H9 (cell line): ENCODE measurements around the gene CFAP61. TPM values are rescaled to one million over a fixed set of nuclear protein-coding genes. Genes with fewer than 3 reads are reported as not detected.

Source experiments
- DNase-seq: peaks from one replicate; pipeline ENCODE4 v3.0.0-alpha.2; 2017
- H2AFZ ChIP-seq: one replicate; pipeline ENCODE4 v1.6.1; 2013; ENCODE audit warnings: mild to moderate bottlenecking, low read length, control low read depth, moderate library complexity
- H2AK5ac ChIP-seq: 2 replicates; pipeline ENCODE4 v1.6.1; 2013; ENCODE audit warnings: low read length, control low read depth, mixed read lengths; ENCODE audit not compliant: insufficient read length
- H2BK120ac ChIP-seq: one replicate; pipeline ENCODE4 v1.6.1; 2013; ENCODE audit warnings: low read depth, mild to moderate bottlenecking, low read length, control low read depth, inconsistent platforms; ENCODE audit not compliant: poor library complexity, severe bottlenecking
- H2BK12ac ChIP-seq: 2 replicates; pipeline ENCODE4 v1.6.1; 2013; ENCODE audit warnings: low read length, control low read depth, mixed read lengths, low read depth; ENCODE audit not compliant: insufficient read length
- H2BK15ac ChIP-seq: 2 replicates; pipeline ENCODE4 v1.6.1; 2013; ENCODE audit warnings: low read depth, low read length, control low read depth
- H2BK20ac ChIP-seq: one replicate; pipeline ENCODE4 v1.6.1; 2013; ENCODE audit warnings: low read depth, mild to moderate bottlenecking, low read length, control low read depth, inconsistent platforms; ENCODE audit not compliant: poor library complexity, severe bottlenecking
- H2BK5ac ChIP-seq: 2 replicates; pipeline ENCODE4 v1.6.1; 2013; ENCODE audit warnings: low read length, control low read depth, mixed read lengths; ENCODE audit not compliant: insufficient read length
- H3K14ac ChIP-seq: 2 replicates; pipeline ENCODE4 v1.6.1; 2013; ENCODE audit warnings: low read length, control low read depth; ENCODE audit not compliant: insufficient read depth
- H3K18ac ChIP-seq: 2 replicates; pipeline ENCODE4 v1.6.1; 2013; ENCODE audit warnings: low read depth, mild to moderate bottlenecking, mixed read lengths, low read length, control low read depth; ENCODE audit not compliant: insufficient read length
- H3K23ac ChIP-seq: 2 replicates; pipeline ENCODE4 v1.6.1; 2013; ENCODE audit warnings: low read length, control low read depth, mixed read lengths, low read depth; ENCODE audit not compliant: insufficient read length
- H3K23me2 ChIP-seq: 2 replicates; pipeline ENCODE4 v1.6.1; 2013; ENCODE audit warnings: low read depth, mild to moderate bottlenecking, mixed read lengths, low read length, control low read depth; ENCODE audit not compliant: insufficient read length, poor library complexity, severe bottlenecking
- H3K27ac ChIP-seq: 2 replicates; pipeline ENCODE4 v1.5.1; 2013; ENCODE audit warnings: low read length, control low read depth, mixed read lengths, low read depth; ENCODE audit not compliant: insufficient read length
- H3K27me3 ChIP-seq: 2 replicates; pipeline ENCODE4 v1.6.1; 2013; ENCODE audit warnings: low read length, control low read depth, inconsistent platforms; ENCODE audit not compliant: insufficient read depth
- H3K4ac ChIP-seq: 2 replicates; pipeline ENCODE4 v1.6.1; 2013; ENCODE audit warnings: low read depth, mild to moderate bottlenecking, control low read depth, inconsistent platforms, low read length, moderate library complexity
- H3K4me1 ChIP-seq: 2 replicates; pipeline ENCODE4 v1.6.1; 2013; ENCODE audit warnings: low read length, control low read depth, inconsistent platforms; ENCODE audit not compliant: insufficient read depth
- H3K4me2 ChIP-seq: 2 replicates; pipeline ENCODE4 v1.6.1; 2013; ENCODE audit warnings: low read length, control low read depth, mixed read lengths; ENCODE audit not compliant: insufficient read length, insufficient read depth
- H3K56ac ChIP-seq: 2 replicates; pipeline ENCODE4 v1.6.1; 2013; ENCODE audit warnings: low read depth, mild to moderate bottlenecking, mixed read lengths, low read length, control low read depth; ENCODE audit not compliant: insufficient read length
- H3K79me1 ChIP-seq: 2 replicates; pipeline ENCODE4 v1.6.1; 2013; ENCODE audit warnings: low read depth, mild to moderate bottlenecking, moderate library complexity, low read length, control low read depth, inconsistent platforms; ENCODE audit not compliant: insufficient read depth, poor library complexity, severe bottlenecking
- H3K79me2 ChIP-seq: 2 replicates; pipeline ENCODE4 v1.6.1; 2013; ENCODE audit warnings: low read length, control low read depth, inconsistent platforms; ENCODE audit not compliant: insufficient read depth
- H3K9ac ChIP-seq: 2 replicates; pipeline ENCODE4 v1.6.1; 2013; ENCODE audit warnings: low read length, control low read depth, mixed read lengths; ENCODE audit not compliant: insufficient read length; ENCODE audit errors: extremely low read depth
- H3K9me3 ChIP-seq: one replicate; pipeline ENCODE4 v1.6.1; 2013; ENCODE audit warnings: low read depth, low read length, inconsistent platforms; ENCODE audit not compliant: control insufficient read depth
- H3T11ph ChIP-seq: one replicate; pipeline ENCODE4 v1.6.1; 2013; ENCODE audit warnings: mild to moderate bottlenecking, low read length, control low read depth, inconsistent platforms
- H4K20me1 ChIP-seq: one replicate; pipeline ENCODE4 v1.6.1; 2013; ENCODE audit not compliant: control insufficient read depth, insufficient read length, insufficient read depth
- H4K5ac ChIP-seq: 2 replicates; pipeline ENCODE4 v1.6.1; 2013; ENCODE audit warnings: low read depth, mild to moderate bottlenecking, mixed read lengths, low read length, control low read depth; ENCODE audit not compliant: insufficient read length
- H4K8ac ChIP-seq: replicated peaks from 2 replicates; pipeline ENCODE4 v1.6.1; 2013; ENCODE audit warnings: low read length, control low read depth, mixed read lengths, low read depth; ENCODE audit not compliant: insufficient read length
- H4K91ac ChIP-seq: 2 replicates; pipeline ENCODE4 v1.6.1; 2013; ENCODE audit warnings: low read depth, mild to moderate bottlenecking, moderate library complexity, mixed read lengths, low read length, control low read depth; ENCODE audit not compliant: insufficient read length
- H3K27ac Mint-ChIP-seq, 3 experiments: 2 replicates in 2 of 3; 3 replicates in 1 of 3; pipeline ENCODE4 v1.8.0; 2020 to 2021; ENCODE audit warnings: mixed read lengths in 3 of 3, mild to moderate bottlenecking in 1 of 3, moderate library complexity in 1 of 3
- H3K27me3 Mint-ChIP-seq: 2 replicates; pipeline ENCODE4 v1.8.0; 2021; ENCODE audit warnings: low read depth, mild to moderate bottlenecking, moderate library complexity, mixed read lengths
- H3K36me3 Mint-ChIP-seq, 3 experiments: 2 replicates in 2 of 3; 3 replicates in 1 of 3; pipeline ENCODE4 v1.8.0; 2020 to 2021; ENCODE audit warnings: low read depth in 3 of 3, mixed read lengths in 3 of 3; ENCODE audit not compliant: insufficient read depth in 1 of 3
- H3K4me1 Mint-ChIP-seq, 2 experiments: 2 replicates each; pipeline ENCODE4 v1.8.0; 2020; ENCODE audit warnings: mixed read lengths in 2 of 2
- H3K4me3 Mint-ChIP-seq, 2 experiments: 2 replicates in 1 of 2; 3 replicates in 1 of 2; pipeline ENCODE4 v1.8.0; 2020 to 2021; ENCODE audit warnings: mild to moderate bottlenecking in 2 of 2, mixed read lengths in 2 of 2, moderate library complexity in 1 of 2
- H3K9me3 Mint-ChIP-seq, 2 experiments: 2 replicates in 1 of 2; 3 replicates in 1 of 2; pipeline ENCODE4 v1.8.0; 2020; ENCODE audit warnings: mild to moderate bottlenecking in 2 of 2, mixed read lengths in 2 of 2, moderate library complexity in 1 of 2
- CTCF ChIP-seq: fragments of 200-600 bp; sonication (generic); conservative IDR thresholded peaks from 3 replicates; pipeline ENCODE4 v1.8.0; 2021; ENCODE audit warnings: antibody characterized with exemption, mild to moderate bottlenecking
- WGBS: extraction: QIAGEN DNeasy Blood & Tissue Kit; methylation state at CpG from one replicate; pipeline ENCODE4 v1.1.7; 2013; ENCODE audit warnings: missing lambda C conversion rate, low lambda C conversion rate, mixed read lengths; ENCODE audit not compliant: insufficient read length; ENCODE audit errors: extremely low coverage; 5-methylcytosine and 5-hydroxymethylcytosine counted together
- total RNA-seq: library from RNA; stranded (reverse); gene quantifications from 2 replicates; pipeline ENCODE4 v1.2.1, GENCODE V29; 2021

The CFAP61 gene
- total RNA-seq, 1 experiment from 2014 or later, result 0.44 TPM

GRCh38 chr20:20398123-20398522 lies 345.8 kb downstream of the CFAP61 start:
- H2AK5ac ChIP-seq, result no peak overlapping the region
- H3T11ph ChIP-seq, result no peak overlapping the region
- no peak overlapping the region for H2BK15ac ChIP-seq
- no peaks in the 10 kb centered on the region for H3K79me1 ChIP-seq
- H4K8ac ChIP-seq, result no peak overlapping the region
- no peak overlapping the region for H3K27ac ChIP-seq
- no peak overlapping the region for H4K91ac ChIP-seq
- no peak overlapping the region for H3K14ac ChIP-seq
- DNase-seq, result no peak
- TF ChIP-seq CTCF, result no peak
- no CpG with 5 or more reads among the region's 7 CpGs for WGBS
- Mint-ChIP-seq H3K4me3 (no peak overlapping the region), H3K27ac (no peak overlapping the region), H3K27me3 (peaks cover 2% of the 10 kb centered on the region), H3K36me3 (no peaks in the 10 kb centered on the region; a peak in 1 of 7 replicates), H3K9me3 (no peaks in the 10 kb centered on the region), H3K4me1 (peaks cover 13 to 22% of the 10 kb centered on the region in 2 experiments)
- H3K56ac ChIP-seq, result no peak overlapping the region
- H3K23ac ChIP-seq, result no peak overlapping the region
- no peaks in the 10 kb centered on the region for H4K20me1 ChIP-seq
- no peak overlapping the region for H3K4me2 ChIP-seq
- no peaks in the 10 kb centered on the region for H3K9me3 ChIP-seq
- no peak overlapping the region for H2AFZ ChIP-seq
- H3K79me2 ChIP-seq, result no peaks in the 10 kb centered on the region
- H4K5ac ChIP-seq, result no peak overlapping the region
- H3K18ac ChIP-seq, result no peak overlapping the region
- H2BK20ac ChIP-seq, result no peak overlapping the region
- H3K27me3 ChIP-seq, result no peaks in the 10 kb centered on the region
- no peak overlapping the region for H2BK120ac ChIP-seq
- H2BK12ac ChIP-seq, result no peak overlapping the region
- no peaks in the 10 kb centered on the region for H3K23me2 ChIP-seq
- no peak overlapping the region for H2BK5ac ChIP-seq
- no peak overlapping the region for H3K4ac ChIP-seq
- H3K4me1 ChIP-seq, result no peaks in the 10 kb centered on the region
- no peak overlapping the region for H3K9ac ChIP-seq
